ENCODE data around the gene SLC25A31.

SLC25A31 gene

GRCh38 chr4:127730142-127730913 lies at the start of gene SLC25A31:
TSS of gene SLC25A31 (plus strand) at chr4:127730400. CDS start at chr4:127730546, 146 bp downstream.
- no peak within 1 kb of the TSS for H3K4me3 ChIP-seq
- DNase-seq (ENCODE audit: low spot score), result no peak
- TF ChIP-seq CTCF (IDR thresholded peaks at IDR 0.05), result no peak
- no peak within 1 kb of the TSS for H3K27ac ChIP-seq

- Histone ChIP-seq H3K27ac (no peak overlapping the region), H3K4me3 (no peak overlapping the region)
- no peak for DNase-seq (ENCODE audit: low spot score)
- no peak for TF ChIP-seq CTCF (IDR thresholded peaks at IDR 0.05)
Observed at GRCh38 chr4:127685292-127685691, 44.9 kb upstream of the SLC25A31 start.

- no peak overlapping the region for H3K27ac ChIP-seq
- no peak for DNase-seq (ENCODE audit: low spot score)
- TF ChIP-seq CTCF (IDR thresholded peaks at IDR 0.05), result no peak
- no peak overlapping the region for H3K4me3 ChIP-seq
Observed at GRCh38 chr4:127686658-127687057, 43.5 kb upstream of the SLC25A31 start.

- Histone ChIP-seq H3K27ac (no peak overlapping the region), H3K4me3 (no peak overlapping the region)
- no peak for DNase-seq (ENCODE audit: low spot score)
- no peak for TF ChIP-seq CTCF (IDR thresholded peaks at IDR 0.05)
Observed at GRCh38 chr4:127687580-127687979, 42.6 kb upstream of the SLC25A31 start.

GRCh38 chr4:127698789-127699200 lies 31.4 kb upstream of the SLC25A31 start:
- no peak for TF ChIP-seq CTCF (IDR thresholded peaks at IDR 0.05)
- H3K27ac ChIP-seq, result no peak overlapping the region
- DNase-seq (ENCODE audit: low spot score), result no peak

GRCh38 chr4:127708985-127709384 lies 21.2 kb upstream of the SLC25A31 start:
- Histone ChIP-seq H3K27ac (no peak overlapping the region), H3K4me3 (no peak overlapping the region)
- TF ChIP-seq CTCF (IDR thresholded peaks at IDR 0.05), result no peak
- DNase-seq (ENCODE audit: low spot score), result no peak

More at GRCh38 chr4:127698789-127699200, 31.4 kb upstream of the SLC25A31 start:
- H3K4me3 ChIP-seq, result no peak overlapping the region

DNA sequence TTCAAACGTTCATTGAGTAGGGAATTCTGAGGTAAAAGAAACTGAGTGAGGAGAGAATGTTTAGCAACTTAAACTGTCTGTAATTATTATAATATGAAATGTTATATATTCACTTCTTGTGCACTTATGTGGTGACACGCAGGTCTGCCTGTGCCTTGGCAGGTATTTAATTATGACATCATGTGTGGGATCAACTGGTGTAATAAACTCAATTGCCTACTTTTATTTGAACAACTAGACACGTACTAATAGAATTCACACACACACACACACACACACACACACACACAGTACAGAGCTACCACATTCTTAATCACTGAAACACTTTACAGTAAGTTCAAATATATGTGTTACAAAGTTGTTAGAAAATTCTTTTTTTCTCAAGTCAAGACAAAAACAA lies 20.7 kb upstream of the SLC25A31 start:
- no peak for DNase-seq (ENCODE audit: low spot score)
- Histone ChIP-seq H3K27ac (no peak overlapping the region), H3K4me3 (no peak overlapping the region)
- no peak for TF ChIP-seq CTCF (IDR thresholded peaks at IDR 0.05)
